ENCODE data around the gene NDP.

The NDP gene

GRCh38 chrX:43963726-43964125, 9.5 kb downstream of the NDP start:
- Histone ChIP-seq H3F3A (ENCODE audit: insufficient read depth) (no peaks in the 10 kb centered on the region), H3K79me2 (ENCODE audit: insufficient read depth, low read length) (no peaks in the 10 kb centered on the region)

DNA sequence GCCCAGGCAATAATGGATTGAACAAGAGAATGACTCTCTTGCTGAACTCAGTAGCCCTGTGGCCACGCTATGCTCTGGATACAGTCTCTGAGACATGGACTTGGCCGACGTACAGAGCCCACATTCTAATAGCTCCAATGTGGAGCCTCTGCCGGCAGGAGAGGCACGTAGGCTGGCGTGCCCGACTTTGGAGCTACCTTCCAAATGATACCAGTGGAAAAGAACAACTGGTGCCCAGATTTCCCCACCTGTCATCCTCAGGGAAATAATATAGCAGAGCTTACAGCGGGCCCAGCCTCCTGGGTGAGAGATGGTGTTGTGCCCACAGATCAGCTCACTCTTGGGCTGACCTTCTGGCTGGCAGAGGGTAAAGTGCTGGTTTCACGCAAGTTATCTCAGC, 10.6 kb downstream of the NDP start:
- H4K20me1 ChIP-seq (ENCODE audit: low read depth, low read length) = no peaks in the 10 kb centered on the region
- no peak overlapping the region for H3K27ac ChIP-seq (ENCODE audit: low read depth, low read length)
- no peaks in the 10 kb centered on the region for H3K27me3 ChIP-seq (ENCODE audit: low read length)
- H3K9me2 ChIP-seq (replicated peaks; ENCODE audit: insufficient read depth, low read length) = no peaks in the 10 kb centered on the region
- H3K4me2 ChIP-seq (ENCODE audit: low read depth, low read length, poor library complexity, severe bottlenecking) = no peak overlapping the region
- no peak overlapping the region for H3K4me3 ChIP-seq (ENCODE audit: insufficient read depth, low read length, poor library complexity, severe bottlenecking)
- TF ChIP-seq EZH2phosphoT487 (conservative IDR thresholded peaks at IDR 0.05; ENCODE audit: low read length) = no peak
- TF ChIP-seq, protein P1, sequence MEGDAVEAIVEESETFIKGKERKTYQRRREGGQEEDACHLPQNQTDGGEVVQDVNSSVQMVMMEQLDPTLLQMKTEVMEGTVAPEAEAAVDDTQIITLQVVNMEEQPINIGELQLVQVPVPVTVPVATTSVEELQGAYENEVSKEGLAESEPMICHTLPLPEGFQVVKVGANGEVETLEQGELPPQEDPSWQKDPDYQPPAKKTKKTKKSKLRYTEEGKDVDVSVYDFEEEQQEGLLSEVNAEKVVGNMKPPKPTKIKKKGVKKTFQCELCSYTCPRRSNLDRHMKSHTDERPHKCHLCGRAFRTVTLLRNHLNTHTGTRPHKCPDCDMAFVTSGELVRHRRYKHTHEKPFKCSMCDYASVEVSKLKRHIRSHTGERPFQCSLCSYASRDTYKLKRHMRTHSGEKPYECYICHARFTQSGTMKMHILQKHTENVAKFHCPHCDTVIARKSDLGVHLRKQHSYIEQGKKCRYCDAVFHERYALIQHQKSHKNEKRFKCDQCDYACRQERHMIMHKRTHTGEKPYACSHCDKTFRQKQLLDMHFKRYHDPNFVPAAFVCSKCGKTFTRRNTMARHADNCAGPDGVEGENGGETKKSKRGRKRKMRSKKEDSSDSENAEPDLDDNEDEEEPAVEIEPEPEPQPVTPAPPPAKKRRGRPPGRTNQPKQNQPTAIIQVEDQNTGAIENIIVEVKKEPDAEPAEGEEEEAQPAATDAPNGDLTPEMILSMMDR (IDR thresholded peaks at IDR 0.05; ENCODE audit: insufficient read depth, low read length, poor library complexity, severe bottlenecking) = no peak
- no peaks in the 10 kb centered on the region for H3K79me2 ChIP-seq (ENCODE audit: insufficient read depth, low read length)
- H2AFZ ChIP-seq (ENCODE audit: low read depth, low read length, severe bottlenecking) = no peak overlapping the region
- no peaks in the 10 kb centered on the region for H3K36me3 ChIP-seq (ENCODE audit: low read length)
- no peaks in the 10 kb centered on the region for H3F3A ChIP-seq (ENCODE audit: insufficient read depth)
- no peaks in the 10 kb centered on the region for H3K9me3 ChIP-seq (ENCODE audit: insufficient read depth, low read length)
- H3K9ac ChIP-seq (ENCODE audit: low read length) = no peak overlapping the region

More at GRCh38 chrX:43963726-43964125, 9.5 kb downstream of the NDP start:
- no peak overlapping the region for H3K4me2 ChIP-seq (ENCODE audit: low read depth, low read length, poor library complexity, severe bottlenecking)
- H3K27me3 ChIP-seq (ENCODE audit: low read length) = no peaks in the 10 kb centered on the region
- no peaks in the 10 kb centered on the region for H4K20me1 ChIP-seq (ENCODE audit: low read depth, low read length)
- H3K9me2 ChIP-seq (replicated peaks; ENCODE audit: insufficient read depth, low read length) = no peaks in the 10 kb centered on the region
- H3K36me3 ChIP-seq (ENCODE audit: low read length) = no peaks in the 10 kb centered on the region
- H2AFZ ChIP-seq (ENCODE audit: low read depth, low read length, severe bottlenecking) = no peak overlapping the region
- no peak overlapping the region for H3K9ac ChIP-seq (ENCODE audit: low read length)
- no peak overlapping the region for H3K4me3 ChIP-seq (ENCODE audit: insufficient read depth, low read length, poor library complexity, severe bottlenecking)
- TF ChIP-seq, protein P1 (IDR thresholded peaks at IDR 0.05; ENCODE audit: insufficient read depth, low read length, poor library complexity, severe bottlenecking) = no peak
- no peak for TF ChIP-seq EZH2phosphoT487 (conservative IDR thresholded peaks at IDR 0.05; ENCODE audit: low read length)
- H3K27ac ChIP-seq (ENCODE audit: low read depth, low read length) = no peak overlapping the region
- no peaks in the 10 kb centered on the region for H3K9me3 ChIP-seq (ENCODE audit: insufficient read depth, low read length)

DNA sequence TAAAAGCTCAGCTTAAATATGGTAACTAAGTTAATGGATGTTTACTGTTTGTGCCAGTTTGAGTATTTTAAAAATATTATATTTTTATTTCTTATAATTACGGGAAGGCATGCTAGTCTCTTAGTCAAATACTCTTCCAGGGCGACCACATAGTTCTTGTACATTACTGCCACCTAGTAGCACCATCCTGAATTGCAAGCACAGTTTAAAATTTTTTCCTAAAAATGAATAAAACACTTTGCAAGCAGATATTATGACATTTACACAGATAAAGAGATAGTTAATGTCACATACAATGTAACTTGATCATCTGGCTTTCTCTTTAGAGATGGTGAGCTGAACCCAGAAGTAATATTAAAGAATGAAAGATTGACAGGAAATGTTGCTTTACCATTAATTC, 11.5 kb downstream of the NDP start:
- Histone ChIP-seq H3K27me3 (ENCODE audit: low read length) (no peaks in the 10 kb centered on the region), H3K4me2 (ENCODE audit: low read depth, low read length, poor library complexity, severe bottlenecking) (no peak overlapping the region), H4K20me1 (ENCODE audit: low read depth, low read length) (no peaks in the 10 kb centered on the region), H3F3A (ENCODE audit: insufficient read depth) (no peaks in the 10 kb centered on the region), H3K36me3 (ENCODE audit: low read length) (no peaks in the 10 kb centered on the region), H3K9me3 (ENCODE audit: insufficient read depth, low read length) (no peaks in the 10 kb centered on the region), H3K9me2 (replicated peaks; ENCODE audit: insufficient read depth, low read length) (no peaks in the 10 kb centered on the region), H3K27ac (ENCODE audit: low read depth, low read length) (no peak overlapping the region), H3K4me3 (ENCODE audit: insufficient read depth, low read length, poor library complexity, severe bottlenecking) (no peak overlapping the region), H3K9ac (ENCODE audit: low read length) (no peak overlapping the region), H3K79me2 (ENCODE audit: insufficient read depth, low read length) (no peaks in the 10 kb centered on the region), H2AFZ (ENCODE audit: low read depth, low read length, severe bottlenecking) (no peak overlapping the region)
- TF ChIP-seq, protein P1 (IDR thresholded peaks at IDR 0.05; ENCODE audit: insufficient read depth, low read length, poor library complexity, severe bottlenecking) = peak; percentile 18
- TF ChIP-seq EZH2phosphoT487 (conservative IDR thresholded peaks at IDR 0.05; ENCODE audit: low read length) = no peak
